GM18519 (cell line): ENCODE data around the gene FOXJ1.
"Not testable (repeated sequence)": the region's sequence is repeated elsewhere in the genome, so short reads cannot be mapped to it uniquely, and the experiment has no call there.

Source experiments
- ATAC-seq: cut with Tn5 transposase; IDR thresholded peaks from one replicate; pipeline ENCODE4 v1.9.1; 2021; ENCODE audit warnings: mild to moderate bottlenecking, moderate library complexity; ENCODE audit not compliant: unreplicated experiment, low FRiP score

FOXJ1 gene, protein sequence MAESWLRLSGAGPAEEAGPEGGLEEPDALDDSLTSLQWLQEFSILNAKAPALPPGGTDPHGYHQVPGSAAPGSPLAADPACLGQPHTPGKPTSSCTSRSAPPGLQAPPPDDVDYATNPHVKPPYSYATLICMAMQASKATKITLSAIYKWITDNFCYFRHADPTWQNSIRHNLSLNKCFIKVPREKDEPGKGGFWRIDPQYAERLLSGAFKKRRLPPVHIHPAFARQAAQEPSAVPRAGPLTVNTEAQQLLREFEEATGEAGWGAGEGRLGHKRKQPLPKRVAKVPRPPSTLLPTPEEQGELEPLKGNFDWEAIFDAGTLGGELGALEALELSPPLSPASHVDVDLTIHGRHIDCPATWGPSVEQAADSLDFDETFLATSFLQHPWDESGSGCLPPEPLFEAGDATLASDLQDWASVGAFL

DNA sequence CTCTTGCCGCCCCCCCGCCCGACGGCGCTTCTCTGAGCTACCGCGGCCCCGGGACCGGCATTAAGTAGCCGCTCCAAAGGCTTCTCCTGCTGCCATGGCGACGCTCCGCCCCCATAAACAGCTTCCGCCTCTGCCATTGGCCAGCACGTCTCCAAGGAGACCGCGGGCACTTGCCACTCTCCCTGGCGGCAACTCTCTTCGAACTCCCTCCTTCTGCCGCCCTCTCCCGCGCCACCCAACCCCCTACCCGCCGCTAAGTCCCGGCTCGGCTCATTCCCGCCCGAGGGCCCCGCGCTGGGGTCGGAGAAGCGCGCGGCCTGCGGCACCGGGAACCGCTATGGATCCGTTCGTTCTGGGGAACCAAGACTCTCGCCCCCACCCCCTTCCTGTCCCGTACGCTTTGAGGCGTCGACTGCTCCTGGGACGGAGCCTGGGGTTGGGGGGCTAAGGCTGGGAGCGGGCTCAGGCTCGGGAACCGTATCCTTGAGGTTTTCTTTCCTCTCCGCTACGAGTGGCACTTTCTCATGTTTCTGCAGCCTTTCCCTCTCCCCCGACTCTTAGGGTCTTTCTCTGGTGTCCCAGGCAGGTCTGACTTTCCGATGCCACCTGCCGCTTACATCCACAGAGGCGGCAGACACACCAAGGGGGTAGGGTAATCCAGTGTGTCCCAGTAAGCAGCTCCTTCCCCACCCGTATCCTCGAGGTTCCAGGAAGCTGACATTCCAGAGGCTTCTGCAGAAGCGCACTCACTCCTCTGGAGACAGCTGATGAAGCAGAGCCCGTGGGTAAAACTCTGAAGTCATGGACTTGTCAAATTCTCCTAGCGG, at the start of gene FOXJ1:
Gene FOXJ1 (minus strand): TSS at position 34 of the 827 bp plus-strand sequence. CDS start 850 bp downstream, outside the sequence.
- no peak for ATAC-seq

- no peak for ATAC-seq
Observed at GRCh38 chr17:76189741-76190140, 48.7 kb upstream of the FOXJ1 start.

- ATAC-seq = no peak
Observed at GRCh38 chr17:76189247-76189646, 48.2 kb upstream of the FOXJ1 start.

DNA sequence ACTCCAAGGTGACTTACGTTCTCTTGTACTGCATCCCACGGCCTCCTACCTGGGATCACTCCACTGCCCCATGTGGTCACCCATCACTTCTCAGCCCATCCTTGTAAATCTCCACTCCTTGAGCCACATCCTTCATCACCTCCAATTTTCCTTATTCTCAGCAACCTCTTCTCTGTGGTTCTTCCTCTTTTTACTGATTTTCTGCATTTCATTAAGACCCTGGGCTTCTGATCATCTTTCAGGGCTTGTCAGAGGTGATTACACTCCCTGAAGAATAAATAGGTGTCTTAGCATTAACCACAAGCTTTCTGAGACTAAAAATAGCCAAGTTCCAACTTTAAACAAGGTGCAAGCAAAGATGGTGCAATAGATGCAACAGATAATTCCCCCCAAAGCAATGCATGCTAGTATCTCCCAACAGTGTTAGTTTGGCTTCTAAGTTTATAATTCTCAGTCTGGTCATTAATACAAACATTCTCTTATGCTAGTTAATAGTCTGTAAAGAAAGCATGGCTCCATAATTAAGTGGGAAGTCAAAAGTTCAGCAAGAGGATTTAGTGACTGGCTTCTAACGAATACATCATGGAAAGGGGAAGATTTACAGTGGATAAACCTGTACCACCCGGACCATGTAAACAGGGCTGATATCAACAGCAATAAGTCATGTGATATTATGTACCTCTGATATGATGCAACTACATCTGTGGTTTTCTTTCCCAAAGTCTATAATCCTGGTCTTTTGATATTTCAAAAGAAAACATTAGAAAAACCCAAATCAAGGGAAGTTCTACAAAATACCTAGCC, 47.4 kb upstream of the FOXJ1 start:
- no peak for ATAC-seq

GRCh38 chr17:76186774-76187173, 45.7 kb upstream of the FOXJ1 start:
- not testable (repeated sequence) for ATAC-seq

- ATAC-seq = no peak
Observed at GRCh38 chr17:76184290-76184689, 43.2 kb upstream of the FOXJ1 start.

DNA sequence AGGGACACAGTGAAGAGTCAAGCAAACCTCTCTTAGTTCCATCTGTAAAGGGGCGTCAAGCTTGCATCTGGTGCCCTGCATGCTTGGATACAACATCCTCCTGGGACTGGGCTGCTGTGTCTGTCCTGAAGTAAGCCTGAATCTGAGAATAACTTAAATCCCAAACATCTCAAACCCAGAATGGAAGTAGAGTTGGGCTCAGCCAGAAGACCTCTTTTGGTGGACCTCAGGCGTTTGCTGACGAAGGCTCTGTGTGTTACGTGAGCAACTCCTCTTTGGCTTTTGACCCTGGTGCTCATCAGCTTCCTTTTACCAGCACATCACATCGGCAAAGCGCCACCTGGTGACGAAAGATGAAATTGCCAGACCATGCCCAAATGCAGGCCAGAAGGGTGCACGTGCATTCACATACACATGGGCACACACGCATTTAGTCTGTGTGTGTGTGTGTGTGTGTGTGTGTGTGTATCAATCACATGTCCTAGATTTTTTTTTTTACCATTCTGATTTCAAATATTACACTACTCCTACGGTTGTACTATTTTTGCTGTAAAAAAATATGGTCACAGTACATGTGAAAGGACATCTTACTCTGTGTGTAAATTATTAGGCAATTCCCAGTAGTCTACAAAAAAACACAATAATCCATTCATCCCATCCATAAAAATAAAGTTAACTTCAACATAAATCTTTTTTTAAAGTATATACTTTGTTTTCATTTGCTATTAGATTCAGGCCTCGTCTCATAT, 41.1 kb upstream of the FOXJ1 start:
- ATAC-seq = peak; percentile 51

DNA sequence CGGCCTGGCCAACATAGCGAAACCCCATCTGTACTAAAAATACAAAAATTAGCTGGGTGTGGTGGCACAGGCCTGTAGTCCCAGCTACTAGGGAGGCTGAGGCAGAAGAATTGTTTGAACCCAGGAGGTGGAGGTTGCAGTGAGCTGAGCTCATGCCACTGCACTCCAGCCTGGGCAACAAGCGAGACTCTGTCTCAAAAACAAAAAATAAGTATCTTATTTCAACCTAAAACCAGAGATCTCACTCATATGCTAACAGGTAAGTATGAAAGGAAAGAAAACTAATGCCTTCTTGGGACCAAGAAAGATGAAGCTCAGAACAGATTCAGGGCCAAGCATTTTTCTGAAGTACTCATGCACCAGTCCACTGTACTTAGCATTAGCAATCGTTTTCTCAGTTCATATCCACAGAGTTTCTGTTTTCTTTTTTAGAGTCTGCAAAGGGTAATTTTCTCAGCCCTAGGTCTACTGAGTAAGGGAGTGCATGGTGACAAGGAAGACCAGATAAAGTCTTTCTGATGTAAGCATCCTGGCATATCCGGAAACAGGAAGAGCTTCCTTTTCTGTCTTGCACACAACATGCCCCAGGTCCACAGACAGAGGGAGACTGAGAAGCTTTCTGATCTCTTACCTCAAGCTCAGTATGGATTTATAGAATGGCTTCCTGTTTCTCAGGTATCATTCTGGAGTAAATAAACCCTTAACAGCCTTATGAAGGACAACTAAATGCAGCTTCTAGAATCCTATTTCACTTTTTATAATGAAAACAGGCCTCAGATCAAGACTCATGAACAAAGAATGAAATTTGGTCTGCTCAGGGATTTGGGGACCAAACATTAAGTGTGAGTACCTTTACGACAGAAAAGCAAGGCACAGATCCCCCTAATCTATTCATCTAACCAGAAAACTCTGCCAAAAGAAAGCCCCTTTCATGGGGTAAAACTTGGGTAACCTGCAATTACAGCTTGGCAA, 38.7 kb upstream of the FOXJ1 start:
- ATAC-seq = no peak

GRCh38 chr17:76178124-76178523, 37.1 kb upstream of the FOXJ1 start:
- ATAC-seq = no peak

DNA sequence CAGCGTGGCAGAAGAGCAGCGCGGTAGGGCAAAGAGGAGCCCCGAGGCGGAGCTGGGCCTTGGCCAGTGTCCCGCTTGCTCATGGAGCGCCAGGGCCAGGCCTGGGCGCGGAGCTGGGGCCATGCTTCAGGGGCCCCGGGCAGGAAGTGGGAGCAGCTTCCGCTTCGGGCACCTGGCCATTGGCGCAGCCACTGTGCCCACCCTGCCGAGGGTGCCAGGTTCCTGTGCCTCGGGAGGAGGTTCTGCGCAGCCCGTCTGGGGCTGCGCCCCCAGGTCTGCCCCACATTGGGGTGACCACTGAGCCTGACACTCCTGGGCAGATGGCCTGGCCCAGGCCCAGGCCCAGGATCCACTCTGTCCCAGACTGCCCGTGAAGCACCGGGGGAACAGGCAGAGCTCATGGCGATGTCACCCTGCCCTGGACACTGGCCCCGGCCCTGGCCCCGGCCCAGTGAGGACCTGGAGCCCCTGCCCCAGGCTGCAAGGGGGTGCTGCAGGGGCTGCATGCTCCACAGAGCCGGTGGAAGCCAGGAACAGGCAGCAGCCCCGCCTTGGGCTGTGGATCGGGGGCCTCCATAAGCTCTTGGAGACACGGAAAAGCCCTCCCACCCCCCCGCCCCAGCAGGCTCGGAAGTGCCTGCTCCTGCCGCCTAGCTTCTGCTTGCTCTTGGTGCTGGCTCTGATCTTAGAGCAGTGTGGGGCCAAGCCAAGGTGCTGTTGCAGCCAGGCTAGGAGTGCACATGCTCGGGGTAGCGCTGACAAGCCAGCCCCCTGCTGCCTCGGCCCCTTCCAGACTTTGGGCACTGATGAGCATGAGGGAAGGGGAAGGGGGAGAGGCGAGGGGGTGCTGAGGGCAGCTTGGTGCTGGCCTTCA, 35.9 kb upstream of the FOXJ1 start:
- no peak for ATAC-seq

GRCh38 chr17:76174037-76174436, 33.0 kb upstream of the FOXJ1 start:
- ATAC-seq = no peak

DNA sequence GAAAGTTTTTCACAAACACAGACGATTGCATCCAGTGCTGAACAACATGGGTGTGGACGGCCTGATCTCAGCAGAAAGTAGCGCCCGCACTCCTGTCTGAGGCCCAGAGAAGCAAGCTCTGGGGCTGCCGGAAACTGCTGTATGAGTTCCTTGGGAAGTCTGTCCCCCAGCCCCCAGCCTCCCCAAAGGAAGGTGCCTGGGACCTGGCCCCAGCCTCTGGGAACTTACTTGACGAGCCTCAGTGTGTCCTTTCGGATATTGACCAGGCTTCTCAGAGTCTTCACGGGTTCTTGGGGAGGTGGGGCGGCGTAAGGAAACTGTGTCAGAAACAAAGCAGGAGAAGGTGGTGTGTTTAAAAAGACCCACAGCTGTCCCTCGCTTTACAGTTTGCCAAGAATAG, 32.4 kb upstream of the FOXJ1 start:
- ATAC-seq = no peak

DNA sequence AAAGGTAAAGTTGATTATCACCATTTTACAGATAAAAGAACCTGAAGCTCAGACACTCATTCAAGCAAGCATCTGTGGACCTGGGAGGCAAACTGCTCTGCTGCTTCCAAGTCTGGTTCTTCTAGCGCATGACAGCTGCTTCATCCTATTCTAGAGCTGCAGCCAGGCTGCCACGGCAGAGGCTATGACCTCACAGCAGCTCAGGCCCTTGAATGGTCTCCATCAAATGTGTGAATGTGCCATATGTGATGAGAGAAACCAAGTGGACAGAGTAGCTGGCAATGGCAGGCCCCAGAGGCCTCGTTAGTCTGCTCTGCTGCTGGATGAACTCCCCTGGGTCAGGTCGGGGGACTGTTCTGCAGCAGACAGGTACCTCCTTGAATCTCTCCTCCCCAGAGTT, 30.7 kb upstream of the FOXJ1 start:
- no peak for ATAC-seq

- ATAC-seq = no peak
Observed at GRCh38 chr17:76170114-76170513, 29.1 kb upstream of the FOXJ1 start.

DNA sequence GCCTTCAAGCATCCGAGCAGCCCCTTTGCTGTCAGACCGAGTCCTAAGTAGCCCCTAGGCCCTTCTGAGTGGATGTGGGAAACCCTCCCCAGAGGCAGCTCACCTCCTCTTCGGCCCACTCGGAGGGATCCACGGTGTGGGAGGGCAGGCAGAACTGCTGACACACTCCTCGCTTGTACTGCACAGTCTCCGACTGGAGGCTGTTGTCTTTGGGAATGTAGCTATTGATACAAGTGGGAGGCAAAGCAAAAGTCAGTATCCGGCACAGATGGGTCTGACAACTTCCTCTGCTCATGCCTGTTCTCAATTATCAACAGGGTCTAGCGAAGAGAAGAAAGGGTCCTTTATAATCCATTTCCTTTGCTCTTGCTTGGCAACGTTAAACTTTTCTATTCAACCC, 25.9 kb upstream of the FOXJ1 start:
- ATAC-seq = no peak

GRCh38 chr17:76166168-76166567, 25.1 kb upstream of the FOXJ1 start:
- no peak for ATAC-seq

DNA sequence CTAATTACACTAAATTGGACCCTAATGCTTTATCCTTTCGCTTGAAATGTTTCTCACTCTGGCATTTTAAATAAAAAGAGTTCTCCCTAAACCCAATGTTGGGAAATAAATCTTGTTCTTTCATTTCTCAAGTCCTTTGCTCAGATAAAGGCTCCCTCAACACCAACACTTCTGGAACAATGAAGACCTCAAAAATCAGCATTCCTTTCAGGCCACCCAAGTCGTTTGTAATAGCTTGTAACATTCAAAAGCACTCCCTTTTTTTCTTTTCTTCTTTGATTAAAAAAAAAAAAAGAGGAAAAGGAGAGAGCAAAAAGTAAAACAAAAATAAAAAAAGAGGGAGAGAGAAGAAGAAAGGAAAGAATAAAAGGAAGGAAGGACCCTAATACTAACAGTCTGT, 23.3 kb upstream of the FOXJ1 start:
- ATAC-seq = no peak

GRCh38 chr17:76163919-76164318, 22.9 kb upstream of the FOXJ1 start:
- ATAC-seq = no peak
